HUES48 (cell line): Measurements from ENCODE around the gene DIAPH3.
"Not testable (repeated sequence)": the region's sequence is repeated elsewhere in the genome, so short reads cannot be mapped to it uniquely, and the experiment has no call there.

Experiments used
- H3K27ac ChIP-seq: one replicate; pipeline ENCODE4 v1.7.0; 2013; ENCODE audit warnings: low read depth, low read length, inconsistent platforms
- H3K27me3 ChIP-seq: 2 replicates; pipeline ENCODE4 v1.6.1; 2013; ENCODE audit warnings: mild to moderate bottlenecking, low read length; ENCODE audit not compliant: control insufficient read depth, insufficient read depth
- H3K36me3 ChIP-seq: 2 replicates; pipeline ENCODE4 v1.6.1; 2013; ENCODE audit warnings: low read length; ENCODE audit not compliant: control insufficient read depth, insufficient read depth
- H3K4me1 ChIP-seq: 2 replicates; pipeline ENCODE4 v1.6.1; 2013; ENCODE audit warnings: mild to moderate bottlenecking, low read length; ENCODE audit not compliant: control insufficient read depth, insufficient read depth
- H3K4me3 ChIP-seq: 2 replicates; pipeline ENCODE4 v1.5.1; 2013; ENCODE audit warnings: mild to moderate bottlenecking, low read depth, low read length
- H3K9ac ChIP-seq: 2 replicates; pipeline ENCODE4 v1.6.1; 2013; ENCODE audit warnings: mild to moderate bottlenecking, low read depth, low read length, moderate library complexity
- H3K9me3 ChIP-seq: 2 replicates; pipeline ENCODE4 v1.6.1; 2013; ENCODE audit warnings: low read length; ENCODE audit not compliant: control insufficient read depth, insufficient read depth

DIAPH3 gene

DNA sequence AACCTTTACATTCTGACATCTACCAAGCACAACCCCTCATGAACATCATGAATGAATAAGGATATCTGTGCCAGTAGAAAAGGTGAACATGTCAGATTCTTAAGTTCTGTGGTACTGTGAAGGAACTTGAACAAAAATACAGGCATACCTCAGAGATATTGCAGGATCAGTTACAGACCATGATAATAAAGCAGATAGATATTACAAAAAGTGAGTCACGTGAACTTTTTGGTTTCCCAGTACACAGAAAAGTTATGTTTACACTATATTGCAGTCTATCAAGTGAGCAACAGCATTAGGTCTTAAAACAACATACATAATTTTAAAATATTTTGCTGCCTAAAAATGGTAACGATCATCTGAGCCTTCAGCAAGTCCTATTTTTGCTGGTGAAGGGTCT, 101.2 kb downstream of the DIAPH3 start:
- no peaks in the 10 kb centered on the region for H3K27me3 ChIP-seq
- H3K4me3 ChIP-seq = no peak overlapping the region
- no peaks in the 10 kb centered on the region for H3K36me3 ChIP-seq
- 0 out of 2 replicates have a peak, but pooled peaks cover 10% of the 10 kb centered on the region for H3K4me1 ChIP-seq
- no peak overlapping the region for H3K27ac ChIP-seq
- H3K9ac ChIP-seq = no peak overlapping the region
- H3K9me3 ChIP-seq = no peaks in the 10 kb centered on the region

DNA sequence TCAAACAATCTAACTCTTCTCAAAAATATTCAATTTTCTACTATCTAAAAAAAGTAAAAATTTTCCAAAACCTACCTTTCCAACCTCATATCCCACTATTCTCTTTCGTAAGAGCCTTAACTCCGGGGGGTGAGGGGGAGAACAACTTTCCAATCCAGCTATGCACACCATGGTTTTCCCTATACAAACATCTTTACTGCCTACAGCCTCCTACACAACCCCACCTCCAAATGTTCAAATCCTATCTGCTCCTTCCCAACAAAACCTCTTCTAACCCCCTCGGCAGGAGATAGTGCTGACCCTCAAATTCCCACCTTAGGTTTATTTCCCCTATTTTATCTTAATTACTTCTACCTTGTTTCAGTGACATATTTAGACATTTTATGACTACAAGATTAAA, 102.0 kb downstream of the DIAPH3 start:
- Histone ChIP-seq H3K4me1 (0 out of 2 replicates have a peak, but pooled peaks cover 10% of the 10 kb centered on the region), H3K4me3 (no peak overlapping the region), H3K27ac (no peak overlapping the region), H3K9me3 (no peaks in the 10 kb centered on the region), H3K9ac (no peak overlapping the region), H3K27me3 (no peaks in the 10 kb centered on the region), H3K36me3 (no peaks in the 10 kb centered on the region)

GRCh38 chr13:60051754-60052285, 111.9 kb downstream of the DIAPH3 start:
- no peaks in the 10 kb centered on the region for H3K27me3 ChIP-seq
- H3K4me3 ChIP-seq = no peak overlapping the region
- peaks cover 7% of the 10 kb centered on the region for H3K4me1 ChIP-seq
- no peak overlapping the region for H3K27ac ChIP-seq
- no peaks in the 10 kb centered on the region for H3K9me3 ChIP-seq
- H3K36me3 ChIP-seq = no peaks in the 10 kb centered on the region
- H3K9ac ChIP-seq = no peak overlapping the region

DNA sequence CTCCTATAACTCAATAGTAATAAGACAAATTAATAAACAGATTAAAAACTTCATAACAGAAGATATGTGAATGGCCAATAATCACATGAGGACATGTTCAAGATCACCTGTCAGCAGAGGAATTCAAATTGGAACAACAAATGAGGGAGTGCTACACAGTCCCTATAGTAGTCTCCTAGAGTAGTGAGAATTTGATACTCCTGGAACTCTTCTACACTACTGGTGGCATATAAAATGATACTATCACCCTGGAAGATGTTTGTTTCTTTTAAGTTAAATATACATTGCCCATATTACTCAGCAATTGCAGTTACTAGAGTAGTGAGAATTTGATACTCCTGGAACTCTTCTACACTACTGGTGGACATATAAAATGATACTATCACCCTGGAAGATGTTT, 115.4 kb downstream of the DIAPH3 start:
- H3K4me1 ChIP-seq = peaks cover 10% of the 10 kb centered on the region
- H3K9ac ChIP-seq, H3K27me3 ChIP-seq, H3K27ac ChIP-seq, H3K4me3 ChIP-seq, H3K36me3 ChIP-seq, H3K9me3 ChIP-seq: not testable (repeated sequence)

- no peaks in the 10 kb centered on the region for H3K36me3 ChIP-seq
- no peaks in the 10 kb centered on the region for H3K27me3 ChIP-seq
- H3K9ac ChIP-seq = no peak overlapping the region
- no peaks in the 10 kb centered on the region for H3K9me3 ChIP-seq
- H3K4me3 ChIP-seq = no peak overlapping the region
- H3K27ac ChIP-seq = no peak overlapping the region
- H3K4me1 ChIP-seq = peaks cover 11% of the 10 kb centered on the region
These were observed 115.8 kb downstream of the DIAPH3 start for GRCh38 chr13:60047918-60048317.

DNA sequence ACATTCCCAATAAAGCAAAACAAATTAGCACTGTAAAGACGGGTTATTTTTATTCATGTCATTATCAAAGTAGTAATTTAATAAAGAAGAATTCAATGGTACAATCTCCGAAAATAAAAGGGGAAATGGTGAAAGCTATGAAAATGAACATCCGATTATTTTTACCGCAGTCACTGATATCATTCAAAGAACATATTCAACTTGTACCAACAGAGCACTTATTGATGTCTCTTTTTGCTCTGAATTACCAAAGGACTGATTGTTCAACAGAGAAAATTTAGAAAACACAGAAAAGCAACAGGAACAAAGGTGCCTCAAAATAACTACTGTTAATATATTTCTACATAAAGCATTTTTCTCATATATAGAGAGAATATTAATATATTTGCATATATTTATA, 119.4 kb downstream of the DIAPH3 start:
- Histone ChIP-seq H3K4me1 (peaks cover 11% of the 10 kb centered on the region), H3K9me3 (no peaks in the 10 kb centered on the region), H3K4me3 (no peak overlapping the region), H3K27me3 (no peaks in the 10 kb centered on the region), H3K9ac (no peak overlapping the region), H3K27ac (no peak overlapping the region), H3K36me3 (0 out of 2 replicates have a peak, but pooled peaks cover 12% of the 10 kb centered on the region)

GRCh38 chr13:60043262-60043661, 120.5 kb downstream of the DIAPH3 start:
- Histone ChIP-seq H3K36me3 (0 out of 2 replicates have a peak, but pooled peaks cover 12% of the 10 kb centered on the region), H3K9me3 (no peaks in the 10 kb centered on the region), H3K4me1 (peaks cover 9% of the 10 kb centered on the region), H3K9ac (no peak overlapping the region), H3K4me3 (no peak overlapping the region), H3K27me3 (no peaks in the 10 kb centered on the region), H3K27ac (no peak overlapping the region)

DNA sequence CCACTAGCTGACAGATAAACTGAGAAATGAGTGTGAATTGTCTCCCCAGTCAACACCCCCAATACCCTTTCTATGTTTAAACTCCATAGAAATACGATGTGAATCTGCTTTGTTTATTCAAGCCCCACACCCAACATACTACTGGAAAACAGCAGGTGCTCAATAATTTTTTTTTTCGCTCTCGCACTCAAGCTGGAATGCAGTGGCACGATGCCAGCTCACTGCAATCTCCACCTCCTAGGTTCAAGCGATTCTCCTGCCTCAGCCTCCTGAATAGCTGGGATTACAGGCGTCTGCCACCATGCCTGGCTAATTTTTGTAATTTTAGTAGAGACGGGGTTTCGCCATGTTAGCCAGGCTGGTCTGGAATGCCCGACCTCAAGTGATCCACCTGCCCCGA, 123.1 kb downstream of the DIAPH3 start:
- H3K9ac ChIP-seq, H3K27me3 ChIP-seq, H3K4me3 ChIP-seq, H3K27ac ChIP-seq, H3K9me3 ChIP-seq: not testable (repeated sequence)
- H3K36me3 ChIP-seq = 0 out of 2 replicates have a peak, but pooled peaks cover 12% of the 10 kb centered on the region
- H3K4me1 ChIP-seq = peaks cover 13% of the 10 kb centered on the region

GRCh38 chr13:60035874-60036273, 127.9 kb downstream of the DIAPH3 start:
- H3K36me3 ChIP-seq = no peaks in the 10 kb centered on the region
- H3K4me3 ChIP-seq = no peak overlapping the region
- H3K4me1 ChIP-seq = peaks cover 10% of the 10 kb centered on the region
- H3K9me3 ChIP-seq = no peaks in the 10 kb centered on the region
- H3K9ac ChIP-seq = no peak overlapping the region
- H3K27ac ChIP-seq = no peak overlapping the region
- no peaks in the 10 kb centered on the region for H3K27me3 ChIP-seq

GRCh38 chr13:60032851-60033250, 130.9 kb downstream of the DIAPH3 start:
- H3K4me1 ChIP-seq = peaks cover 10% of the 10 kb centered on the region
- H3K27me3 ChIP-seq = no peaks in the 10 kb centered on the region
- no peak overlapping the region for H3K27ac ChIP-seq
- H3K9ac ChIP-seq = no peak overlapping the region
- H3K36me3 ChIP-seq = no peaks in the 10 kb centered on the region
- H3K4me3 ChIP-seq = no peak overlapping the region
- H3K9me3 ChIP-seq = no peaks in the 10 kb centered on the region

GRCh38 chr13:60028021-60028420, 135.7 kb downstream of the DIAPH3 start:
- no peak overlapping the region for H3K27ac ChIP-seq
- no peaks in the 10 kb centered on the region for H3K27me3 ChIP-seq
- no peaks in the 10 kb centered on the region for H3K4me1 ChIP-seq
- no peaks in the 10 kb centered on the region for H3K9me3 ChIP-seq
- H3K9ac ChIP-seq = no peak overlapping the region
- no peaks in the 10 kb centered on the region for H3K36me3 ChIP-seq
- no peak overlapping the region for H3K4me3 ChIP-seq

DNA sequence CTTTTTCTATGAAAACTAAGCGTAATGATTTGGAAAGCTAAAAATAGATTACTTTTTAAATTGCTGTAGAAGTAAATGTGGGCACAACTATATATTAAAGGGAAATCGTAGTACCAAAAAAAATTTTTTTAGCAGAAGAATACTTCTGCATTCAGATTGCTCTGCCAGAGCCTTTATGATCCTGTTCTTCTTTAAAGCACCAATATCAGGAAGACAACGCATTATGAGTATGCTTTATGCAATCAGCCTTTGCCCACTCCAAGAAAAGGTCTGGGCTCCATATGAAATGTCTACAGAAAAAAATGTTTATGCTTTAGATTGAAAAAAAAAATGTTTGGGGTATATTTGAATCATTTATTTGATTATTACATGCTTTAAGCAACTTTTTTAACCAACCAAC, 137.4 kb downstream of the DIAPH3 start:
- H3K9ac ChIP-seq = no peak overlapping the region
- no peak overlapping the region for H3K4me3 ChIP-seq
- no peaks in the 10 kb centered on the region for H3K9me3 ChIP-seq
- no peaks in the 10 kb centered on the region for H3K36me3 ChIP-seq
- H3K4me1 ChIP-seq = no peaks in the 10 kb centered on the region
- no peak overlapping the region for H3K27ac ChIP-seq
- H3K27me3 ChIP-seq = no peaks in the 10 kb centered on the region
